ENCODE results near the gene ABCA3. TPM values are rescaled to one million over a fixed set of nuclear protein-coding genes. Genes with fewer than 3 reads are reported as not detected.

Gene ABCA3
- total RNA-seq, 2 experiments from 2014 or later = 6.4 to 10.9 TPM

Small RNA genes within 50 kb of the gene (microRNA-seq; reads per million reads assigned to microRNA genes)
- gene MIR3677 (not detected), gene MIR4717 (not detected)

Other genes with a start within 250 kb of the ABCA3 start
- 100 to 1,000 TPM in 1 of 2 experiments, 10 to 100 TPM in 1; 60.1 to 100 TPM for gene PKD1, start 204.8 kb downstream of the ABCA3 start, total RNA-seq
- under 1 TPM; 0.68 to 0.70 TPM for gene RAB26, start 192.1 kb downstream of the ABCA3 start, total RNA-seq
- gene TRAF7, start 184.9 kb downstream of the ABCA3 start, total RNA-seq = 10 to 100 TPM; 59.5 to 72.9 TPM
- gene CASKIN1, start 144.1 kb downstream of the ABCA3 start, total RNA-seq = under 1 TPM in 1 of 2 experiments, not detected in 1; 0.09 TPM
- gene MLST8, start 135.3 kb downstream of the ABCA3 start, total RNA-seq = 10 to 100 TPM; 38.9 to 45.7 TPM
- gene BRICD5, start 129.9 kb downstream of the ABCA3 start, total RNA-seq = 10 to 100 TPM; 13.2 to 20.4 TPM
- gene PGP, start 125.9 kb downstream of the ABCA3 start, total RNA-seq = 10 to 100 TPM; 29.8 to 34.8 TPM
- 10 to 100 TPM; 31.3 to 37.1 TPM for gene E4F1, start 117.1 kb downstream of the ABCA3 start, total RNA-seq
- gene DNASE1L2, start 104.3 kb downstream of the ABCA3 start, total RNA-seq = 1 to 10 TPM; 1.5 to 2.0 TPM
- 10 to 100 TPM; 48.9 to 57.3 TPM for gene ECI1, start 89.1 kb downstream of the ABCA3 start, total RNA-seq
- gene RNPS1, start 72.6 kb downstream of the ABCA3 start, total RNA-seq = 100 to 1,000 TPM; 310 to 324 TPM
- gene CCNF, start 88.7 kb upstream of the ABCA3 start, total RNA-seq = 100 to 1,000 TPM in 1 of 2 experiments, 10 to 100 TPM in 1; 84.2 to 103 TPM
- gene TEDC2, start 119.4 kb upstream of the ABCA3 start, total RNA-seq = 10 to 100 TPM; 24.9 to 27.5 TPM
- gene NTN3, start 130.6 kb upstream of the ABCA3 start, total RNA-seq = not detected
- 10 to 100 TPM; 18.7 to 23.3 TPM for gene TBC1D24, start 134.4 kb upstream of the ABCA3 start, total RNA-seq
- 100 to 1,000 TPM; 104 to 121 TPM for gene ATP6V0C, start 173.2 kb upstream of the ABCA3 start, total RNA-seq
- gene AMDHD2, start 179.6 kb upstream of the ABCA3 start, total RNA-seq = 10 to 100 TPM; 52.5 to 54.2 TPM
- gene CEMP1, start 190.7 kb upstream of the ABCA3 start, total RNA-seq = not detected
- 10 to 100 TPM; 40.3 to 45.1 TPM for gene PDPK1, start 197.3 kb upstream of the ABCA3 start, total RNA-seq